NCI-H2196 treated with DMSO at 0.1 percent for 48 hours (cell line): ENCODE results near the gene PELI2.

Experiments used
- DNase-seq: peaks from one replicate; lab custom pipeline; 2025; ENCODE audit not compliant: unreplicated experiment; lab: John Stamatoyannopoulos, UW

PELI2 gene

DNA sequence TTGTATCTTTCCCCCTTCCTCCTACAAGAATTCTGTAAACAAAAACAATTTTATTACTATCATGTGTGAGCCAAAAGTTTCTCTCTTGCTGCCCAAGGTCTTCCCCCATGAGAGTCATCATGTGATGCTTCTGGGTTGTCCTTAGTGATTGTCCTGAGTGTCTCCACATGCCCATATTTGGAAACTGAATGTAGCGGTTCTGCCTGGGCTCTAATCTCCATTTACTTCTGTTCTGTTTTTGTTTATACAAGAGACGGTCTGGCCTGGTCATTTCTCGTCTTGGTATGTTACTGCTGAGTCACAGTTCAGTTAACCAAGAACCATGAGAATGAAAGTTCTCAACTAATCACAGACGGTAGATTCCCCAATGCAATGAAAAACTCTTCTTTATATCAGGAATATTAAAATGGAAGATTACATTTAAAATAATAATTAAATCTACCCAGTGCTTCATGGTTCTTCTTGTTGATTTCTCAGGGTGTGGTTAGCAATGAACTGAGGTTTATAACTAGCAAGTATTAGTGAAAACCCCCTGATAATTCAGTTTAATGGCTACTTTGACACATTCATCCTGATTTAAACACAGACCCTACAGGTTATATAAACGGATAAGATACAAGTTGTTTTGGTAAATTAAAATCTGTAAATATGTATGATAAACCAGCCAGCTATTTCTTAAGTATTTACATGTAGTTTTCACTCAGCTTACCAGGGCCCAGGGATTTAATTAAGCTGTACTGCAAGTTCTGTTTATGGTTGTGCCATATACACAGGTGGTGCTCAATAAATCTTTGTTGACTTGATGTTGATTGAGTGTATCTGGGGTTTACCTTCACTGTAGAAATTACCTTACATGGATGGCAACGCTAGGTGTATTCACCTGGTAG, 81.1 kb downstream of the PELI2 start:
- no peak for DNase-seq

- no peak for DNase-seq
Measured at GRCh38 chr14:56199982-56200577, 81.9 kb downstream of the PELI2 start.

GRCh38 chr14:56202256-56202655, 84.0 kb downstream of the PELI2 start:
- DNase-seq = no peak

GRCh38 chr14:56205881-56206280, 87.7 kb downstream of the PELI2 start:
- no peak for DNase-seq

DNA sequence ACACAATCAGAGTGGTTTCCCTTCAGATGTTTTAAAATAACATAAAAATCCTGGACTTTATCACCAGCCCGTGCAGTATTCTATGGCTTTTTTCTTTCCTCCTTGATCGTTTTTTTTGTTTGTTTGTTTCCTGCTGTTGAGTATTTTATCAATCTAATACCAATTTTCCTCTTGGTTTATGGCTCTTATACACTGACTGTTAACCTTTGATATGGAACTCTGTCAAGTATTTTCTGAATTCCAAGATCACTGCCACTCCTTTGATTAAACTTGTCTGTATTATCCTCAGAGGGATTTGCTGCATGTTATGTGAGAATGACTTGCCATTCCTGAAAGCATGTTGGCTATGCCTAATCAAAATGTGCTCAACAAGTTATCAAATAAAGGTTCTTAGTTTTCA, 88.4 kb downstream of the PELI2 start:
- no peak for DNase-seq

- DNase-seq = no peak
Measured at GRCh38 chr14:56207626-56208292, 89.5 kb downstream of the PELI2 start.

GRCh38 chr14:56208520-56208919, 90.3 kb downstream of the PELI2 start:
- DNase-seq = no peak

DNA sequence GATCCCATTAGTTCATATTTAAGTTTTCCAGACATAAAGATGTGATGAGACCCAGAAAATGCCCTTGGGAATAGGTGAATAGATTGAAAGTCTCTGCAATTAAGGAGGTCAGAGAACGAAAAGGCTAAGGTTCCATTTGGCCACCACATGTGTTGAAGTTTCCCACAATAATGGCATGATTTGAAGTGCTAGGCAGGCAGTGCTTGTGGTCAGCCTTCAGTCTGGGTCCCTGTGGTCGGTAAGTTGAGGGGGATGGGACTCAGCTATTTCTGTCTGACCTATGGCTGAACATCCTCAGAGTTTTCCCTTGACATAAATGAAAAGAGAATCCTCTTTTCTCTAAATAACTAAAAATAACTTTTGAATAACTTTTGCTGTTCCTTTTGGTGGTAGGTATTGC, 92.4 kb downstream of the PELI2 start:
- DNase-seq = no peak

GRCh38 chr14:56211084-56211483, 92.9 kb downstream of the PELI2 start:
- DNase-seq = no peak

- DNase-seq = no peak
Measured at GRCh38 chr14:56211844-56212243, 93.6 kb downstream of the PELI2 start.

GRCh38 chr14:56212521-56212920, 94.3 kb downstream of the PELI2 start:
- DNase-seq = no peak

DNA sequence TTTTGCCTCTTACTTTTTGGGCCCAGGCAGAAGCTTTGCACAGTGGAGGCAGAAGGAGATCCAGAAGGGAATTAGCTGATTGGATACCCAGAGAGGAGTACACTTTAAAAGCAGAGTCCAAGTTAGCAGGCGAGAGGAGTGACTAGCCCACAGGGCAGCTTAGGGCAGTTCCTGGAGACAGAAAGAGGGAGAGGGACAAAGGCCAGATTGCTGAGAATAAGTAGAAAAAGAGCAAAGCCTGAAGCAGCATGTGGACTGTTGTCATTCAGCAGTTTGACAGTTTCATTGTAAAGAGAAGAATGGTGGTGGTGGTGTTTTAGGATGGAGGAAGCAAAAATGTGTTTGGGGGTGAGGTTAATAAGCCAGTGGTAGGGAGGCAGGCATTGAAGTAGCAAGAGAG, 95.1 kb downstream of the PELI2 start:
- no peak for DNase-seq

GRCh38 chr14:56215180-56215579, 97.0 kb downstream of the PELI2 start:
- DNase-seq = no peak

DNA sequence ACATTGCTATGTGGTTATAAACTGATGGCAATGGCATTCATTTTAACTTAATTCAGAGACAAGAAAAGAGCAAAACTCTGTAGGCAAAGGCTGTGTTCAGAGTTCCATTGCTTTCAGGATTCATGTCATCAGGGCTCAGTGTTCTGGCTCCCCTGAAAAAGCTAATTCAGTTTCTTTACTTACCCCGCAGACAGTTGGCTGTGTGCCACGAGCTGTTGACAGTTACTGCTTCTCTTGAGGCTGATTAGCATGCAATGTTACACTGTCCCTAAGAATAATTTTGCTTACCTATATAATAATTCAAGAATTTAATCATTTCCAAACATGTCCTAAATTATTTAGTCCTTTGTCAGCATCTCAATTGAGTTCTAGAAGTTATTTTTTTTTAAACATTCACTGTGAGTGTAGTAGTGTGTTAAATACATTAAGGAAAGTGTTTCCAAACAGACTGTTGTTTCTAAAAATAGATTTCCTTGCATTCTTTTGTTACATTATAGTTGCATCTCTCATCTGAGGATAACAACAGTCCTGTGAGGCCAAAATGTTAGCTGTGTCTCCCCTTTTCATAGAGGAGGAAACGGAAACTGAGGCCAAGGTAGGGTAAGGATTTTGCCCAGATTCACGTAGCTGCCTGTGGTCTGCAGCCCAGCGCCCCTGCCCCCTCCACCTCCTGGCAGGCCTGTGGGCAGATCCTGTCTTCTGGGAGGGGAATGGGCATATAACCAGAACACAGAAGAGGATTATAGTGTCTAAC, 98.6 kb downstream of the PELI2 start:
- no peak for DNase-seq

- DNase-seq = no peak
Measured at GRCh38 chr14:56217380-56218045, 99.3 kb downstream of the PELI2 start.

GRCh38 chr14:56219666-56220413, 101.6 kb downstream of the PELI2 start:
- no peak for DNase-seq

DNA sequence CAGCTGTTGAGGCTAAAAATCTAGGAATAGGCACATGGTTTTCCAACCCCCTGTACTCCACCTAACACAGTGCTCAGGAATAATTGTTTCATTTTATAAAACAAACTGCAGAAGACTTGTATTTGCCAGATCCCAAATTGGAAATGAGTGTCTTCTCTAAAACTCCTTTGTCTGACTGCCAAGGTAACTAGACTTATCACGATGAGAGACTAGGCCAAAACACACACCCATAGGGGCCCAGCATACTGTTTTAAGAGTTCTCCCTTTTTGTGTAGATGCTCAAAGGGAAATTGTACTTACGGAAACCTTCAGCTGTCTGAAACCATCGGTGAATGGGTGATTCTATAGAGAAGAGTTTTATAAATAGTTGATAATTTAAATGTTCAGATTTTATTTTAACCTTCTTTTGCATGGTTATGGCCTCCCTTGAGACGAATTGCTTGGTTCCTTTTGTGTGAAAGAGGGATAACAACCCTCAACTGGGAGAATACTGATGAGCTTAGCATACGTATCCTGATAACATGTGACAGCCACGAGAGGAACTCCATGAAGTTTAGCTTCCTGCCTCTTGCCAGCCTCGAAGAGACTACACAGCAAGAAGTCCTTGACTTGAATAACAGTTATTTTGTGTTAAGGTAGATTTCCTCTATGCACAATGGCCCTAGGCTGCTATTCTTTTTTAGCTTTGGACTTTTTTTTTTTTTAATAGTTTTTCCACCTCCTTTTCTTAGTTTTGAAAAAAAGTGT, 103.3 kb downstream of the PELI2 start:
- no peak for DNase-seq

GRCh38 chr14:56224229-56224628, 106.0 kb downstream of the PELI2 start:
- no peak for DNase-seq
